ENCODE results near the gene ARG2. TPM values are rescaled to one million over a fixed set of nuclear protein-coding genes. Genes with fewer than 3 reads are reported as not detected.

Gene ARG2
- polyA plus RNA-seq, 1 donor from 2014 or later, result 204 TPM

DNA sequence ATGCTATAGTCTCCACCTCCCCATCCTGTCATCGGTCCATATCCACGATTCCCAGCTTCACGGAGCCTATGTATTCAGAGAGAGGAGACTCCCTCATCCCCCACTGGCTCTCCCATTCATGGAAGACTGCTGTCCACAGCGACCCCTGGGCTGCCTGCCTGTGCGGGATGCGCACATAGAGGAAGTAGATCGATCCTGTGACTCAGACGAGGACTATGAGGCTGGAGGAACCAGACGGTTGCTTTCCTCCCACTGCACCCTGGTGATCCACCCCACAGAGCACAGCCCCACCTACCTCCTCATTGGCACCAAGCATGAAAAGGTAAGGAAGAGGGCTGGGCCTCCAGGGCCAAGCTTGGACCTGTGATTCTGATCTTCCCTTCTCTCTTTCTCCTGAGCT lies 44.0 kb upstream of the ARG2 start:
- H3K36me3 ChIP-seq (ENCODE audit: insufficient read depth, low read length), result peaks cover 13% of the 10 kb centered on the region
- H3K27ac ChIP-seq (ENCODE audit: low read length), result no peak overlapping the region
- no peak overlapping the region for H3K4me2 ChIP-seq (ENCODE audit: low read length)
- H3K4me3 ChIP-seq (ENCODE audit: low read length), result no peak overlapping the region
- H3K79me2 ChIP-seq (replicated peaks; ENCODE audit: insufficient read depth, low read length), result no peaks in the 10 kb centered on the region
- no peak overlapping the region for H2AFZ ChIP-seq (ENCODE audit: low read depth, low read length)
- H4K20me1 ChIP-seq (ENCODE audit: insufficient read depth), result no peaks in the 10 kb centered on the region
- H3K9me2 ChIP-seq (ENCODE audit: insufficient read depth, low read length), result no peaks in the 10 kb centered on the region
- no peaks in the 10 kb centered on the region for H3K27me3 ChIP-seq (ENCODE audit: insufficient read depth, low read depth, low read length)
- H3F3A ChIP-seq (ENCODE audit: insufficient read depth, low read length, poor library complexity, severe bottlenecking), result no peaks in the 10 kb centered on the region
- H3K9ac ChIP-seq (ENCODE audit: low read length), result no peak overlapping the region
- no peak for TF ChIP-seq POLR2AphosphoS5 (IDR thresholded peaks at IDR 0.05)
- TF ChIP-seq EP300 (conservative IDR thresholded peaks at IDR 0.05; ENCODE audit: poor library complexity, severe bottlenecking), result no peak
- TF ChIP-seq MXI1 (conservative IDR thresholded peaks at IDR 0.05; ENCODE audit: poor library complexity, severe bottlenecking), result no peak
- TF ChIP-seq, protein P1, sequence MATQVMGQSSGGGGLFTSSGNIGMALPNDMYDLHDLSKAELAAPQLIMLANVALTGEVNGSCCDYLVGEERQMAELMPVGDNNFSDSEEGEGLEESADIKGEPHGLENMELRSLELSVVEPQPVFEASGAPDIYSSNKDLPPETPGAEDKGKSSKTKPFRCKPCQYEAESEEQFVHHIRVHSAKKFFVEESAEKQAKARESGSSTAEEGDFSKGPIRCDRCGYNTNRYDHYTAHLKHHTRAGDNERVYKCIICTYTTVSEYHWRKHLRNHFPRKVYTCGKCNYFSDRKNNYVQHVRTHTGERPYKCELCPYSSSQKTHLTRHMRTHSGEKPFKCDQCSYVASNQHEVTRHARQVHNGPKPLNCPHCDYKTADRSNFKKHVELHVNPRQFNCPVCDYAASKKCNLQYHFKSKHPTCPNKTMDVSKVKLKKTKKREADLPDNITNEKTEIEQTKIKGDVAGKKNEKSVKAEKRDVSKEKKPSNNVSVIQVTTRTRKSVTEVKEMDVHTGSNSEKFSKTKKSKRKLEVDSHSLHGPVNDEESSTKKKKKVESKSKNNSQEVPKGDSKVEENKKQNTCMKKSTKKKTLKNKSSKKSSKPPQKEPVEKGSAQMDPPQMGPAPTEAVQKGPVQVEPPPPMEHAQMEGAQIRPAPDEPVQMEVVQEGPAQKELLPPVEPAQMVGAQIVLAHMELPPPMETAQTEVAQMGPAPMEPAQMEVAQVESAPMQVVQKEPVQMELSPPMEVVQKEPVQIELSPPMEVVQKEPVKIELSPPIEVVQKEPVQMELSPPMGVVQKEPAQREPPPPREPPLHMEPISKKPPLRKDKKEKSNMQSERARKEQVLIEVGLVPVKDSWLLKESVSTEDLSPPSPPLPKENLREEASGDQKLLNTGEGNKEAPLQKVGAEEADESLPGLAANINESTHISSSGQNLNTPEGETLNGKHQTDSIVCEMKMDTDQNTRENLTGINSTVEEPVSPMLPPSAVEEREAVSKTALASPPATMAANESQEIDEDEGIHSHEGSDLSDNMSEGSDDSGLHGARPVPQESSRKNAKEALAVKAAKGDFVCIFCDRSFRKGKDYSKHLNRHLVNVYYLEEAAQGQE (IDR thresholded peaks at IDR 0.05; ENCODE audit: borderline replicate concordance), result no peak
- TF ChIP-seq RAD21 (conservative IDR thresholded peaks at IDR 0.05), result no peak
- TF ChIP-seq, protein P2, sequence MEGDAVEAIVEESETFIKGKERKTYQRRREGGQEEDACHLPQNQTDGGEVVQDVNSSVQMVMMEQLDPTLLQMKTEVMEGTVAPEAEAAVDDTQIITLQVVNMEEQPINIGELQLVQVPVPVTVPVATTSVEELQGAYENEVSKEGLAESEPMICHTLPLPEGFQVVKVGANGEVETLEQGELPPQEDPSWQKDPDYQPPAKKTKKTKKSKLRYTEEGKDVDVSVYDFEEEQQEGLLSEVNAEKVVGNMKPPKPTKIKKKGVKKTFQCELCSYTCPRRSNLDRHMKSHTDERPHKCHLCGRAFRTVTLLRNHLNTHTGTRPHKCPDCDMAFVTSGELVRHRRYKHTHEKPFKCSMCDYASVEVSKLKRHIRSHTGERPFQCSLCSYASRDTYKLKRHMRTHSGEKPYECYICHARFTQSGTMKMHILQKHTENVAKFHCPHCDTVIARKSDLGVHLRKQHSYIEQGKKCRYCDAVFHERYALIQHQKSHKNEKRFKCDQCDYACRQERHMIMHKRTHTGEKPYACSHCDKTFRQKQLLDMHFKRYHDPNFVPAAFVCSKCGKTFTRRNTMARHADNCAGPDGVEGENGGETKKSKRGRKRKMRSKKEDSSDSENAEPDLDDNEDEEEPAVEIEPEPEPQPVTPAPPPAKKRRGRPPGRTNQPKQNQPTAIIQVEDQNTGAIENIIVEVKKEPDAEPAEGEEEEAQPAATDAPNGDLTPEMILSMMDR (IDR thresholded peaks at IDR 0.05; ENCODE audit: poor library complexity, severe bottlenecking), result no peak
- TF ChIP-seq TAF1 (IDR thresholded peaks at IDR 0.05; ENCODE audit: low read depth), result no peak
- TF ChIP-seq SMC3 (conservative IDR thresholded peaks at IDR 0.05; ENCODE audit: poor library complexity), result no peak
- no peak for TF ChIP-seq EZH2 (IDR thresholded peaks at IDR 0.05; ENCODE audit: borderline replicate concordance, insufficient read depth, low read length, poor library complexity, severe bottlenecking)
- H3K9me3 ChIP-seq (ENCODE audit: low read length), result no peaks in the 10 kb centered on the region

DNA sequence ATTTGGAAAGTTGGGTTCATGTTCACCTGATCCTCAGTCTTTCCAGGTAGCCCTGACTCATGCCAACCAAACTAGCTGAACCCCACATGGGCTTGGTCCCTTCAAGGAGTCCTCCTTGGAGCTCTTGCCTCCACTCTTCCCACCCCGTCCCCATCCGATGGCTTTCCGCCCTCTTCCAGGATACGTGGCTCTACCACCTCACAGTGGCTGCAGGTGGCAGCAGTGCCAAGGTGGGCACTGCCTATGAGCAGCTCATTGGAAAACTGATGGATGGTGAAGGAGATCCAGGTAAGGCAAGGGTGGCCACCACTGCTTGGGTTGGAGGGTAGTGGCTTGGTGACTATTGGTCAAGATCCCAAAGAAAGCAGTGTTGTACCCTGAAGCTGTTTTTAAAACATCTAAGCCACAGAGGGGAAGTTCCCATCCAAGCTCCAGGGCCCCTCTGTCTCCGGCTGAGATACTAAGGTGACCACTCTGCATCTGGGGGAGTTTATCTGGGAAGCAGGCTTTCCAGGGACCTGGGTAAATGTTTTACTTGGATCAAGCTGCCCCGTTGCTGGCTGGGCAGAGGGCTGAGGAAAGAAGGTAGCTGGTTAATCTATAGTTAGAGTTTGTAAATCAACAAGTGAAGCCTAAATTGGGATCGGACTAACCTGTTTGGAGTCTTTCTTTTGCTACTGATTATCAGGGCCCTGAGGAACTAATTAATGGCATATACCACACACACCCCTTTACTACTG lies 43.3 kb upstream of the ARG2 start:
- Histone ChIP-seq H3K9ac (ENCODE audit: low read length) (no peak overlapping the region), H2AFZ (ENCODE audit: low read depth, low read length) (no peak overlapping the region), H3K9me2 (ENCODE audit: insufficient read depth, low read length) (no peaks in the 10 kb centered on the region), H3K27ac (ENCODE audit: low read length) (no peak overlapping the region), H3K36me3 (ENCODE audit: insufficient read depth, low read length) (peaks cover 13% of the 10 kb centered on the region), H3K27me3 (ENCODE audit: insufficient read depth, low read depth, low read length) (no peaks in the 10 kb centered on the region), H3K4me3 (ENCODE audit: low read length) (no peak overlapping the region), H3K4me2 (ENCODE audit: low read length) (no peak overlapping the region), H3F3A (ENCODE audit: insufficient read depth, low read length, poor library complexity, severe bottlenecking) (no peaks in the 10 kb centered on the region), H4K20me1 (ENCODE audit: insufficient read depth) (no peaks in the 10 kb centered on the region), H3K79me2 (replicated peaks; ENCODE audit: insufficient read depth, low read length) (no peaks in the 10 kb centered on the region), H3K9me3 (ENCODE audit: low read length) (no peaks in the 10 kb centered on the region)
- TF ChIP-seq SMC3 (conservative IDR thresholded peaks at IDR 0.05; ENCODE audit: poor library complexity) (no peak), TAF1 (IDR thresholded peaks at IDR 0.05; ENCODE audit: low read depth) (no peak)

Data from neural cell (in vitro differentiated cells).